ENCODE measurements around the gene AFM.

The AFM gene

DNA sequence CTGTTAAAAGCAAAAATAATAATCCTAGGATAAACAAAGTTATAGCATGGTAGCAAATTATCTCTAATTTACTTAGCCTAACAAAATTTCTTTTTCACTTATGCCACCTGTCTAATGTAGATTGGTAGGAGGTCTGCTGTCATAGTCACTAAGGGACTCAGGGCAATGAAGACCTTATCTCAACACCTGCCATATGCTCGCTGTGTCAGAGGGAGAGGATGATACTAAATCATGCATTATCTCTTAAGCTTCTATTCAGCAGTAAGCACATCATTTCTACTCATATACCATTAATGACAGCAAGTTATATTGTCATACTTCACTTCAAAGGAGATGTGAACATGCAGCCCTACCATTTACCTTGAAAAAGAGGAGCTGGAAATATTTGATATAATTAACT is 44.1 kb downstream of the AFM start:
- peak; percentile 88 for FAIRE-seq
- no peak for DNase-seq (ENCODE audit: insufficient read length, low spot score)
- TF ChIP-seq, protein P1, sequence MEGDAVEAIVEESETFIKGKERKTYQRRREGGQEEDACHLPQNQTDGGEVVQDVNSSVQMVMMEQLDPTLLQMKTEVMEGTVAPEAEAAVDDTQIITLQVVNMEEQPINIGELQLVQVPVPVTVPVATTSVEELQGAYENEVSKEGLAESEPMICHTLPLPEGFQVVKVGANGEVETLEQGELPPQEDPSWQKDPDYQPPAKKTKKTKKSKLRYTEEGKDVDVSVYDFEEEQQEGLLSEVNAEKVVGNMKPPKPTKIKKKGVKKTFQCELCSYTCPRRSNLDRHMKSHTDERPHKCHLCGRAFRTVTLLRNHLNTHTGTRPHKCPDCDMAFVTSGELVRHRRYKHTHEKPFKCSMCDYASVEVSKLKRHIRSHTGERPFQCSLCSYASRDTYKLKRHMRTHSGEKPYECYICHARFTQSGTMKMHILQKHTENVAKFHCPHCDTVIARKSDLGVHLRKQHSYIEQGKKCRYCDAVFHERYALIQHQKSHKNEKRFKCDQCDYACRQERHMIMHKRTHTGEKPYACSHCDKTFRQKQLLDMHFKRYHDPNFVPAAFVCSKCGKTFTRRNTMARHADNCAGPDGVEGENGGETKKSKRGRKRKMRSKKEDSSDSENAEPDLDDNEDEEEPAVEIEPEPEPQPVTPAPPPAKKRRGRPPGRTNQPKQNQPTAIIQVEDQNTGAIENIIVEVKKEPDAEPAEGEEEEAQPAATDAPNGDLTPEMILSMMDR (IDR thresholded peaks at IDR 0.05; ENCODE audit: insufficient read depth, missing control alignments), result no peak

DNA sequence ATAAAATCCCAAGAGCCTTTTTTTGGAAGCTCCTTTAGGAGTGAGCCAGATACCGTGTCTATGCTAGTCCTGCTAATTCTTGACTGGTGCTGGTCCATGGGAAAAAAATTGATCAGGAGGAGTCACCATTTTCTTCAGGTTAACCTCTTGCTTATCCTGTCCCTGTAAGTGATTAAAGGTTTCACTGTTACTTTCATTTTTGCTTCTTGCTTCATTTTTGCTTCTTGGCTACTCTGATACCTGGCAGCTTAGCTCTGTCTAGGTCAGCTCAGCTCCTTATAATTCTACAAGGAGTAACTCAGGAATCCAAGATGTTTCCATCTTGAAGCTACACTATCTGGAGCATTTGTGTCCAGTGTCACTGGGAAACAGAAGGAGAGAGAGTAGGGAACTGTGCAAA is 45.7 kb downstream of the AFM start:
- DNase-seq (ENCODE audit: insufficient read length, low spot score), result no peak
- FAIRE-seq, result no peak
- TF ChIP-seq, protein P1 (IDR thresholded peaks at IDR 0.05; ENCODE audit: insufficient read depth, missing control alignments), result no peak

DNA sequence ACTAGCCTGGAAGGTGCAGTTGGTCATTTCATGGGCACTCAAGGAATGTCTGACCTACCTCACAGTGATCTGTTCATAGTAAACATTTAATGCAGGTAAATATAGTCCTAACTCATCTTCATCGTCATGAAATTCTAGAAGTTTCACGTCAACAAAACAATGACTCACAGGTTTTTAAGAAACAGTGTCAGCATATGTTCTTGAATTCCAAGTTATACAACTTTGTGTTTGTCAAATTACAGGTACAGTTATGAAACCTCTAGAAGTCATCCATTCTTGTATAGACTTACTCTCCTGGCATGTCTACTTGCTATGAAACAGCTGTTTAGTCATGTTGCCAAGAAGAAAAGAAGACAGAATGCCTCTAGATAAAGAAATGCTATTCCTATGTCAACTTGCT is 46.6 kb downstream of the AFM start:
- TF ChIP-seq, protein P1 (IDR thresholded peaks at IDR 0.05; ENCODE audit: insufficient read depth, missing control alignments), result no peak
- DNase-seq (ENCODE audit: insufficient read length, low spot score) (no peak), FAIRE-seq (no peak)

DNA sequence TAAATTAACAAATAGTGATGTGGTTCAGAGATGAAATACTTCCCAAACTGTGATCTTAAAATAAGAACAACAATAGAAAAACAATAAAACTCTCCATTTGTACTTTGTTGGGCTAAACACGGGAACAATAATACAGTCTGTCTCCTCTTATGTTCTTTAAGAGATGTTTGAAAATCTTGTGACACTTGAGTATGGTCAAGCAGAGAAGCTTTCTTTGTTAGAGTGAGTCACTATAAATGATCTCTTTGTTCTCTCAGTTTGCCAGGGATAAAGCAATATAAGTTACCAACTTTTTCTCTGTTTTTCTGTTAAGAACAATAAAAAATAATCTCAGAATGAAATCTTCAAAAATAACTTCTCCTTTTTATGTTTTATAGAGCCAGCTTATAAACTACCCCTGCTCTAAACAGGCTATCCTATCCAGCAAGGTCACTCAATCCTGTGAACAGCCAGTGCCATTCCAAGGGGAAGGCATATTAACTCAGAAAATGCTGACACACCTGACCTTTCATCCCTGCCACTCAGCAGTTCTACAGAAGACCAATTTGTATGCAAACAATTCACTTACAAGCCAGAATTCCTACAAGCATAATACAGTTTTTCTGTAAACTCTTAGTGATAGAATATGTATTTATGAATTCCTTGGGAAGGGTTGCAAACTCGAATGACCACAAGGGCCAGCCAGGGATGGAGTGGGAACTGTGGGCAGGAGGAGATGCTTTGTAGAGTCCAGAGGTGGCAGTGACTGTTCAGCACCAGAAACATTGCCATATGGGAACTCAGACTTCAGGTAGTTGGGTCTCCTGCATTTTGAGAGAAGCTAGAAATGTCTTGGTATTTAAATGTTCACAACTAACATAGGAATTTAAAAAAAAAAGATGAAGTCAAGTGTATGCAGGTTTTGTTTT is 52.2 kb downstream of the AFM start:
- FAIRE-seq, result no peak
- no peak for DNase-seq (ENCODE audit: insufficient read length, low spot score)
- TF ChIP-seq, protein P1 (IDR thresholded peaks at IDR 0.05; ENCODE audit: insufficient read depth, missing control alignments), result no peak

DNA sequence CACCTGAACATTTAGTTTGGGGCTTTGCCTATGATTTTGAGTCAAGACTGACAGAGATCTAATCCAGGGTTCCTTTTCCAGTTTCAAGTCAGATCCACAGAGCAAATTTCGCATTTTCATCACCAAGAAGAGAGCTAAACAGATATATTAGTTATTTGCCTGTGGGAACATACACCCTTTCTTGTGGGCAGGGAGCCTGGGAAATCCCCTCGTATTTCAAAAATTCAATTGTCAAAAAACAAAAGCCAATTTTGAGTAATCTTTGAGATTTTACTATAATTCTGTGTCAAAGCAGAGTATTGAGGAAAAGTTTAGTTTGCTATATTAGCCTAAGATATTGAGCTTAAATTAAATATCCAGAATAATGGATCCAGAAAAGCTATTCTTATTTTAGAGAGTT is 56.6 kb downstream of the AFM start:
- FAIRE-seq, result no peak
- TF ChIP-seq, protein P1 (IDR thresholded peaks at IDR 0.05; ENCODE audit: insufficient read depth, missing control alignments), result no peak
- no peak for DNase-seq (ENCODE audit: insufficient read length, low spot score)

DNA sequence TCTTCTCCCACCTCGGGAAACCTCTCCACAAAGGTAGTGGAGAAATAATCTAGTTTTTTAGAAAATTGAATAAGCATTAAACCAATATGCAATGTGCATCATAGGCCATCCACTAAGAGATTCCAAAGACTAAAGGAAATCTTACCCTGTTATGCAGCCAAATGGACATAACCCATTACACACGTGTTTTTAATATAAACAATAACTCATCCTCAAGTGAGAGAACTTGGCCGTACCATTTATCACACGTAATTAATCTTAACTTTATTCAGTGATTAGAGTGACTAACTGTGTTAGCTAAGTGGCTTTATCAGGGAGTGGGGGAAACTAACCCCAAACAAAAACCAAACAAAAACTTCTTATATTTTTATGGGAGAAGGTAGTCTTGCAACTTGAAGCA is 57.8 kb downstream of the AFM start:
- TF ChIP-seq, protein P1 (IDR thresholded peaks at IDR 0.05; ENCODE audit: insufficient read depth, missing control alignments), result no peak
- DNase-seq (ENCODE audit: insufficient read length, low spot score) (no peak), FAIRE-seq (no peak)

DNA sequence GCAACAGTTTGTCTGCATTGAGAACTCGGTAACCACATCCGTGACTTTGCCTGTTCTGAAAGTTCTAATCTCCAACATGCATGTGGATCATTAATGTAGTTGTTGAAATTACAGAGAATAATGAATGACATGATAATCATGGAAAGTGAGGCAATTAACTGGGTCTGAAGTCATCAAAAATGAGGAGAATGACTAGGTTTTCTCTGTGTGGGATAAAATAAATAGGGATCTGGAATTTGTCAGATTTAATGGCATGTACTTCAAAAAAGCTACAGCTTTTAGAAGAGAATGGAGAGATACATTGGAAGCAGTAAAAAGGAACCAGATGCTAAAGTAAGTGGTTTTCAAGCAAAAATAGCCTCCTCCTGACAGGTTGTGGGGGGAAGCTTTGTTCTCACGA is 59.3 kb downstream of the AFM start:
- no peak for FAIRE-seq
- no peak for DNase-seq (ENCODE audit: insufficient read length, low spot score)
- TF ChIP-seq, protein P1 (IDR thresholded peaks at IDR 0.05; ENCODE audit: insufficient read depth, missing control alignments), result no peak
